ENCODE results near the gene NLRP1. TPM values are rescaled to one million over a fixed set of nuclear protein-coding genes. Genes with fewer than 3 reads are reported as not detected.

The NLRP1 gene
- total RNA-seq, 1 donor from 2014 or later: 48.1 TPM

- no peak overlapping the region for H3K4me3 Mint-ChIP-seq (ENCODE audit: unreplicated experiment)
- peaks cover 19% of the 10 kb centered on the region for H3K27me3 Mint-ChIP-seq (ENCODE audit: low read depth, unreplicated experiment)
These were observed 42.6 kb downstream of the NLRP1 start for GRCh38 chr17:5541610-5542202.

GRCh38 chr17:5540321-5540720, 44.0 kb downstream of the NLRP1 start:
- Histone ChIP-seq H3K27me3 (ENCODE audit: insufficient read depth, low read length) (no peaks in the 10 kb centered on the region), H3K27ac (ENCODE audit: low read depth, low read length) (no peak overlapping the region), H3K4me1 (ENCODE audit: insufficient read depth, low read length) (peaks cover 13% of the 10 kb centered on the region), H3K4me2 (ENCODE audit: low read length) (no peak overlapping the region), H3K79me2 (ENCODE audit: insufficient read depth, low read length) (no peaks in the 10 kb centered on the region), H3K9me3 (ENCODE audit: insufficient read depth, low read depth, low read length) (no peaks in the 10 kb centered on the region), H4K20me1 (ENCODE audit: insufficient read depth, low read length) (no peaks in the 10 kb centered on the region), H3K36me3 (ENCODE audit: insufficient read depth, low read length) (no peaks in the 10 kb centered on the region), H2AFZ (ENCODE audit: low read depth, low read length) (no peak overlapping the region), H3K9ac (ENCODE audit: low read length) (no peak overlapping the region), H3K4me3 (ENCODE audit: insufficient read depth, low read depth, low read length) (no peak overlapping the region)
- no peak overlapping the region for H3K4me3 Mint-ChIP-seq (ENCODE audit: unreplicated experiment)
- TF ChIP-seq EZH2 (IDR thresholded peaks at IDR 0.05; ENCODE audit: insufficient read depth, low read length) (no peak), CTCF (IDR thresholded peaks at IDR 0.05; ENCODE audit: insufficient read depth, low read depth, low read length) (no peak)
- no peak overlapping the region for H3K27ac Mint-ChIP-seq (ENCODE audit: unreplicated experiment)
- DNase-seq (ENCODE audit: low read depth): no peak
- peaks cover 17% of the 10 kb centered on the region for H3K27me3 Mint-ChIP-seq (ENCODE audit: low read depth, unreplicated experiment)
- peaks cover 5% of the 10 kb centered on the region for H3K9me3 Mint-ChIP-seq (ENCODE audit: unreplicated experiment)
- peaks cover 2% of the 10 kb centered on the region for H3K36me3 Mint-ChIP-seq (ENCODE audit: low read depth, unreplicated experiment)
- no peak for FAIRE-seq
- peaks cover 2% of the 10 kb centered on the region for H3K4me1 Mint-ChIP-seq (ENCODE audit: low read depth, unreplicated experiment)

More at GRCh38 chr17:5541610-5542202, 42.6 kb downstream of the NLRP1 start:
- Histone ChIP-seq H3K9me3 (ENCODE audit: insufficient read depth, low read depth, low read length) (no peaks in the 10 kb centered on the region), H2AFZ (ENCODE audit: low read depth, low read length) (no peak overlapping the region), H4K20me1 (ENCODE audit: insufficient read depth, low read length) (no peaks in the 10 kb centered on the region), H3K9ac (ENCODE audit: low read length) (no peak overlapping the region), H3K27me3 (ENCODE audit: insufficient read depth, low read length) (no peaks in the 10 kb centered on the region), H3K4me2 (ENCODE audit: low read length) (no peak overlapping the region), H3K4me3 (ENCODE audit: insufficient read depth, low read depth, low read length) (no peak overlapping the region), H3K27ac (ENCODE audit: low read depth, low read length) (no peak overlapping the region), H3K36me3 (ENCODE audit: insufficient read depth, low read length) (no peaks in the 10 kb centered on the region), H3K4me1 (ENCODE audit: insufficient read depth, low read length) (peaks cover 17% of the 10 kb centered on the region), H3K79me2 (ENCODE audit: insufficient read depth, low read length) (no peaks in the 10 kb centered on the region)
- FAIRE-seq: no peak
- Mint-ChIP-seq H3K9me3 (ENCODE audit: unreplicated experiment) (peaks cover 10% of the 10 kb centered on the region), H3K27ac (ENCODE audit: unreplicated experiment) (no peak overlapping the region), H3K4me1 (ENCODE audit: low read depth, unreplicated experiment) (peaks cover 2% of the 10 kb centered on the region), H3K36me3 (ENCODE audit: low read depth, unreplicated experiment) (peaks cover 2% of the 10 kb centered on the region)
- TF ChIP-seq CTCF (IDR thresholded peaks at IDR 0.05; ENCODE audit: insufficient read depth, low read depth, low read length) (no peak), EZH2 (IDR thresholded peaks at IDR 0.05; ENCODE audit: insufficient read depth, low read length) (no peak)
- no peak for DNase-seq (ENCODE audit: low read depth)

GRCh38 chr17:5539286-5539685, 45.0 kb downstream of the NLRP1 start:
- H3K79me2 ChIP-seq (ENCODE audit: insufficient read depth, low read length): no peaks in the 10 kb centered on the region

More at GRCh38 chr17:5539286-5539685, 45.0 kb downstream of the NLRP1 start:
- Histone ChIP-seq H3K27ac (ENCODE audit: low read depth, low read length) (no peak overlapping the region), H3K4me3 (ENCODE audit: insufficient read depth, low read depth, low read length) (no peak overlapping the region), H3K4me1 (ENCODE audit: insufficient read depth, low read length) (peaks cover 9% of the 10 kb centered on the region), H2AFZ (ENCODE audit: low read depth, low read length) (no peak overlapping the region), H3K9ac (ENCODE audit: low read length) (no peak overlapping the region), H3K9me3 (ENCODE audit: insufficient read depth, low read depth, low read length) (no peaks in the 10 kb centered on the region), H3K36me3 (ENCODE audit: insufficient read depth, low read length) (no peaks in the 10 kb centered on the region), H3K4me2 (ENCODE audit: low read length) (no peak overlapping the region), H3K27me3 (ENCODE audit: insufficient read depth, low read length) (no peaks in the 10 kb centered on the region), H4K20me1 (ENCODE audit: insufficient read depth, low read length) (no peaks in the 10 kb centered on the region)
- FAIRE-seq (no peak), DNase-seq (ENCODE audit: low read depth) (no peak)
- Mint-ChIP-seq H3K4me1 (ENCODE audit: low read depth, unreplicated experiment) (peaks cover 2% of the 10 kb centered on the region), H3K36me3 (ENCODE audit: low read depth, unreplicated experiment) (peaks cover 2% of the 10 kb centered on the region), H3K4me3 (ENCODE audit: unreplicated experiment) (no peak overlapping the region), H3K9me3 (ENCODE audit: unreplicated experiment) (peaks cover 5% of the 10 kb centered on the region), H3K27ac (ENCODE audit: unreplicated experiment) (no peak overlapping the region), H3K27me3 (ENCODE audit: low read depth, unreplicated experiment) (peaks cover 17% of the 10 kb centered on the region)
- TF ChIP-seq EZH2 (IDR thresholded peaks at IDR 0.05; ENCODE audit: insufficient read depth, low read length) (no peak), CTCF (IDR thresholded peaks at IDR 0.05; ENCODE audit: insufficient read depth, low read depth, low read length) (no peak)

All from astrocyte (in vitro differentiated cells and primary cell).